SK-N-SH (cell line): ENCODE results near the gene AUP1. TPM values are rescaled to one million over a fixed set of nuclear protein-coding genes. Genes with fewer than 3 reads are reported as not detected.

Experiments
- CTCF ChIA-PET: fragments of 300-600, 350-600 bp; formaldehyde crosslinking; extraction: SDS; loops from one replicate; lab custom pipeline; 2021; lab: Yijun Ruan, JAX
- POLR2A ChIA-PET: fragments of 350-600 bp; sonication (Branson Sonifier 250); formaldehyde crosslinking; extraction: SDS; loops from one replicate; lab custom pipeline; 2020; ENCODE audit warnings: antibody characterized with exemption, inconsistent platforms; lab: Yijun Ruan, JAX
- DNase-seq: peaks from one replicate; pipeline ENCODE4 v3.0.0; 2012
- H2AFZ ChIP-seq: fragments of 200-600 bp; sonication (generic); 2 replicates; pipeline ENCODE4 v1.8.1; 2016; ENCODE audit warnings: antibody characterized with exemption, mild to moderate bottlenecking, low read depth
- H3F3A ChIP-seq: fragments of 200-600 bp; sonication (generic); replicated peaks from 2 replicates; pipeline ENCODE3; 2016; ENCODE audit warnings: antibody characterized with exemption, mild to moderate bottlenecking; ENCODE audit not compliant: insufficient read depth
- H3K27ac ChIP-seq, 2 experiments: fragments of 200-500 bp in 1 of 2; fragments of 200-600 bp in 1 of 2; sonication (Bioruptor generic) in 1 of 2; sonication (generic), shearing (Covaris generic) in 1 of 2; 2 replicates each; pipeline versions ENCODE4 v1.5.1 to v1.6.1; 2014 to 2016; ENCODE audit warnings: low read depth in 2 of 2, inconsistent platforms in 1 of 2, low read length in 1 of 2, mild to moderate bottlenecking in 1 of 2, mixed read lengths in 1 of 2
- H3K27me3 ChIP-seq: fragments of 200-600 bp; sonication (generic), shearing (Covaris generic); 2 replicates; pipeline ENCODE4 v1.6.1; 2016; ENCODE audit warnings: mixed run types; ENCODE audit not compliant: insufficient read depth
- H3K36me3 ChIP-seq, 2 experiments: fragments of 200-500 bp in 1 of 2; fragments of 200-600 bp in 1 of 2; sonication (Bioruptor generic) in 1 of 2; sonication (generic) in 1 of 2; replicated peaks in 1 of 2; 2 replicates each; pipeline versions ENCODE3 to v1.5.1; 2014 to 2016; ENCODE audit warnings: low read length in 1 of 2, mild to moderate bottlenecking in 1 of 2; ENCODE audit not compliant: insufficient read depth in 2 of 2, control insufficient read depth in 1 of 2
- H3K4me1 ChIP-seq, 2 experiments: fragments of 200-500 bp in 1 of 2; fragments of 200-600 bp in 1 of 2; sonication (Bioruptor generic) in 1 of 2; sonication (generic), shearing (Covaris generic) in 1 of 2; 2 replicates each; pipeline versions ENCODE4 v1.5.1 to v1.6.1; 2014 to 2016; ENCODE audit warnings: low read depth in 1 of 2, low read length in 1 of 2, mixed run types in 1 of 2; ENCODE audit not compliant: insufficient read depth in 2 of 2, control insufficient read depth in 1 of 2
- H3K4me2 ChIP-seq: fragments of 200-600 bp; sonication (generic), shearing (Covaris generic); 2 replicates; pipeline ENCODE4 v1.6.1; 2017; ENCODE audit warnings: mixed run types
- H3K4me3 ChIP-seq, 2 experiments: fragments of 200-500 bp in 1 of 2; fragments of 200-600 bp in 1 of 2; sonication (Bioruptor generic) in 1 of 2; sonication (generic), shearing (Covaris generic) in 1 of 2; 2 replicates each; pipeline versions ENCODE4 v1.5.1 to v1.8.1; 2014 to 2016; ENCODE audit warnings: low read depth in 2 of 2, inconsistent platforms in 1 of 2, low read length in 1 of 2, mild to moderate bottlenecking in 1 of 2, mixed read lengths in 1 of 2, moderate library complexity in 1 of 2
- H3K79me2 ChIP-seq: fragments of 200-600 bp; sonication (generic); 2 replicates; pipeline ENCODE4 v1.8.1; 2017; ENCODE audit warnings: mild to moderate bottlenecking; ENCODE audit not compliant: insufficient read depth
- H3K9ac ChIP-seq: fragments of 200-600 bp; sonication (generic); 2 replicates; pipeline ENCODE4 v1.6.1; 2017; ENCODE audit warnings: mixed run types
- H3K9me2 ChIP-seq: fragments of 200-600 bp; sonication (generic); 2 replicates; pipeline ENCODE4 v1.6.1; 2017; ENCODE audit warnings: mixed run types
- H3K9me3 ChIP-seq: fragments of 200-600 bp; sonication (generic); 2 replicates; pipeline ENCODE4 v1.6.1; 2017; ENCODE audit warnings: mixed run types, mild to moderate bottlenecking, moderate library complexity
- H4K20me1 ChIP-seq: fragments of 200-600 bp; sonication (generic); 2 replicates; pipeline ENCODE4 v1.6.1; 2017; ENCODE audit warnings: mild to moderate bottlenecking, mixed run types; ENCODE audit not compliant: insufficient read depth
- FOXJ3 ChIP-seq: sonication (generic); formaldehyde crosslinking; IDR thresholded peaks from 2 replicates; pipeline ENCODE4 v1.5.1; 2020; ENCODE audit warnings: mild to moderate bottlenecking, missing genetic modification reagents
- FOXM1 ChIP-seq: IDR thresholded peaks from 2 replicates; pipeline ENCODE4 v1.4.0; 2012; ENCODE audit warnings: low read depth, mild to moderate bottlenecking
- NFIC ChIP-seq: IDR thresholded peaks from 2 replicates; pipeline ENCODE4 v1.4.0; 2012; ENCODE audit warnings: borderline replicate concordance
- POLR2AphosphoS5 ChIP-seq: IDR thresholded peaks from 2 replicates; pipeline ENCODE4 v1.6.1; 2012; ENCODE audit warnings: low read depth, low read length
- RAD21 ChIP-seq: IDR thresholded peaks from 2 replicates; pipeline ENCODE4 v1.6.1; 2012; ENCODE audit warnings: mild to moderate bottlenecking, low read length
- TCF12 ChIP-seq: IDR thresholded peaks from 2 replicates; pipeline ENCODE4 v1.4.0; 2012
- TEAD4 ChIP-seq: IDR thresholded peaks from 2 replicates; pipeline ENCODE4 v1.4.0; 2012; ENCODE audit warnings: mild to moderate bottlenecking, borderline replicate concordance; ENCODE audit not compliant: insufficient read depth
- USF2 ChIP-seq: fragments of 150-350 bp; IDR thresholded peaks from 2 replicates; pipeline ENCODE4 v1.6.1; 2017; ENCODE audit warnings: antibody characterized with exemption, low read length, low read depth, borderline replicate concordance
- YY1 ChIP-seq: IDR thresholded peaks from 2 replicates; pipeline ENCODE4 v1.4.0; 2012; ENCODE audit warnings: low read depth, mild to moderate bottlenecking
- WGBS: methylation state at CpG from one replicate; pipeline ENCODE4 v1.1.6; 2017; ENCODE audit warnings: low lambda C conversion rate; 5-methylcytosine and 5-hydroxymethylcytosine counted together
- polyA plus RNA-seq, 3 experiments: library from polyadenylated mRNA; depleted of rRNA; stranded (reverse); fragments of >200 nt; gene quantifications; 2 replicates each; pipeline ENCODE4 v1.2.3, GENCODE V29; 2012
- TF ChIP-seq, protein P1 (sequence below): fragments of 150-350 bp; IDR thresholded peaks from 2 replicates; pipeline ENCODE4 v1.6.1; 2016; ENCODE audit warnings: mild to moderate bottlenecking, low read depth, low read length
- TF ChIP-seq, protein P2 (sequence below): fragments of 200-600 bp; sonication (generic); IDR thresholded peaks from 2 replicates; pipeline ENCODE4 v1.6.1; 2017; ENCODE audit warnings: antibody characterized with exemption, mild to moderate bottlenecking, moderate library complexity
- TF ChIP-seq, protein P3 (sequence below): IDR thresholded peaks from 2 replicates; pipeline ENCODE4 v1.4.0; 2012; ENCODE audit warnings: low read depth, borderline replicate concordance
- TF ChIP-seq, protein P4 (sequence below): IDR thresholded peaks from 2 replicates; pipeline ENCODE4 v1.4.0; 2012; ENCODE audit warnings: low read depth, borderline replicate concordance

AUP1 gene
- polyA plus RNA-seq, 1 of the 3 experiments (the other 2 are of a cell fraction), result 118 TPM

- WGBS, result 97% methylated on average over 11 of the region's 11 CpGs
- TF ChIP-seq NFIC, result no peak
- TF ChIP-seq RAD21, result no peak
- no peak for TF ChIP-seq POLR2AphosphoS5
- TF ChIP-seq, protein P1, sequence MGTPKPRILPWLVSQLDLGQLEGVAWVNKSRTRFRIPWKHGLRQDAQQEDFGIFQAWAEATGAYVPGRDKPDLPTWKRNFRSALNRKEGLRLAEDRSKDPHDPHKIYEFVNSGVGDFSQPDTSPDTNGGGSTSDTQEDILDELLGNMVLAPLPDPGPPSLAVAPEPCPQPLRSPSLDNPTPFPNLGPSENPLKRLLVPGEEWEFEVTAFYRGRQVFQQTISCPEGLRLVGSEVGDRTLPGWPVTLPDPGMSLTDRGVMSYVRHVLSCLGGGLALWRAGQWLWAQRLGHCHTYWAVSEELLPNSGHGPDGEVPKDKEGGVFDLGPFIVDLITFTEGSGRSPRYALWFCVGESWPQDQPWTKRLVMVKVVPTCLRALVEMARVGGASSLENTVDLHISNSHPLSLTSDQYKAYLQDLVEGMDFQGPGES, result no peak
- TF ChIP-seq TEAD4, result no peak
- TF ChIP-seq FOXJ3 (CRISPR knock-in tag), result no peak
- TF ChIP-seq FOXM1, result no peak
- TF ChIP-seq, protein P2, sequence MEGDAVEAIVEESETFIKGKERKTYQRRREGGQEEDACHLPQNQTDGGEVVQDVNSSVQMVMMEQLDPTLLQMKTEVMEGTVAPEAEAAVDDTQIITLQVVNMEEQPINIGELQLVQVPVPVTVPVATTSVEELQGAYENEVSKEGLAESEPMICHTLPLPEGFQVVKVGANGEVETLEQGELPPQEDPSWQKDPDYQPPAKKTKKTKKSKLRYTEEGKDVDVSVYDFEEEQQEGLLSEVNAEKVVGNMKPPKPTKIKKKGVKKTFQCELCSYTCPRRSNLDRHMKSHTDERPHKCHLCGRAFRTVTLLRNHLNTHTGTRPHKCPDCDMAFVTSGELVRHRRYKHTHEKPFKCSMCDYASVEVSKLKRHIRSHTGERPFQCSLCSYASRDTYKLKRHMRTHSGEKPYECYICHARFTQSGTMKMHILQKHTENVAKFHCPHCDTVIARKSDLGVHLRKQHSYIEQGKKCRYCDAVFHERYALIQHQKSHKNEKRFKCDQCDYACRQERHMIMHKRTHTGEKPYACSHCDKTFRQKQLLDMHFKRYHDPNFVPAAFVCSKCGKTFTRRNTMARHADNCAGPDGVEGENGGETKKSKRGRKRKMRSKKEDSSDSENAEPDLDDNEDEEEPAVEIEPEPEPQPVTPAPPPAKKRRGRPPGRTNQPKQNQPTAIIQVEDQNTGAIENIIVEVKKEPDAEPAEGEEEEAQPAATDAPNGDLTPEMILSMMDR, result no peak
- TF ChIP-seq, protein P3, sequence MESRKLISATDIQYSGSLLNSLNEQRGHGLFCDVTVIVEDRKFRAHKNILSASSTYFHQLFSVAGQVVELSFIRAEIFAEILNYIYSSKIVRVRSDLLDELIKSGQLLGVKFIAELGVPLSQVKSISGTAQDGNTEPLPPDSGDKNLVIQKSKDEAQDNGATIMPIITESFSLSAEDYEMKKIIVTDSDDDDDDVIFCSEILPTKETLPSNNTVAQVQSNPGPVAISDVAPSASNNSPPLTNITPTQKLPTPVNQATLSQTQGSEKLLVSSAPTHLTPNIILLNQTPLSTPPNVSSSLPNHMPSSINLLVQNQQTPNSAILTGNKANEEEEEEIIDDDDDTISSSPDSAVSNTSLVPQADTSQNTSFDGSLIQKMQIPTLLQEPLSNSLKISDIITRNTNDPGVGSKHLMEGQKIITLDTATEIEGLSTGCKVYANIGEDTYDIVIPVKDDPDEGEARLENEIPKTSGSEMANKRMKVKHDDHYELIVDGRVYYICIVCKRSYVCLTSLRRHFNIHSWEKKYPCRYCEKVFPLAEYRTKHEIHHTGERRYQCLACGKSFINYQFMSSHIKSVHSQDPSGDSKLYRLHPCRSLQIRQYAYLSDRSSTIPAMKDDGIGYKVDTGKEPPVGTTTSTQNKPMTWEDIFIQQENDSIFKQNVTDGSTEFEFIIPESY, result no peak
- TF ChIP-seq YY1, result no peak
- no peak for TF ChIP-seq USF2
- no peak for TF ChIP-seq TCF12
- TF ChIP-seq, protein P4, sequence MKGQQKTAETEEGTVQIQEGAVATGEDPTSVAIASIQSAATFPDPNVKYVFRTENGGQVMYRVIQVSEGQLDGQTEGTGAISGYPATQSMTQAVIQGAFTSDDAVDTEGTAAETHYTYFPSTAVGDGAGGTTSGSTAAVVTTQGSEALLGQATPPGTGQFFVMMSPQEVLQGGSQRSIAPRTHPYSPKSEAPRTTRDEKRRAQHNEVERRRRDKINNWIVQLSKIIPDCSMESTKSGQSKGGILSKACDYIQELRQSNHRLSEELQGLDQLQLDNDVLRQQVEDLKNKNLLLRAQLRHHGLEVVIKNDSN, result no peak
- DNase-seq, result no peak
- Histone ChIP-seq H3K4me1 (peaks cover 13 to 23% of the 10 kb centered on the region in 2 experiments), H3K9me2 (no peaks in the 10 kb centered on the region), H3K4me2 (no peak overlapping the region), H4K20me1 (no peaks in the 10 kb centered on the region), H2AFZ (no peak overlapping the region), H3K36me3 (peaks cover 22 to 31% of the 10 kb centered on the region in 2 experiments), H3F3A (peaks cover 2% of the 10 kb centered on the region), H3K4me3 (no peak overlapping the region), H3K27me3 (no peaks in the 10 kb centered on the region), H3K9ac (no peak overlapping the region), H3K9me3 (no peaks in the 10 kb centered on the region), H3K27ac (no peak overlapping the region), H3K79me2 (peaks cover 43% of the 10 kb centered on the region)
- CTCF ChIA-PET, result interaction anchor here (1.0 to 1.8 kb wide), 4 partner anchors 12 to 44 kb away, joined by 3 to 7 read pairs (median 5); partner anchors contain the start of genes CCDC142, PCGF1, TLX2 and TTC31
- POLR2A ChIA-PET, result interaction anchor here (0.7 to 1.3 kb wide), 4 partner anchors 9 to 18 kb away, joined by 3 to 5 read pairs (median 3); partner anchors contain the start of gene TLX2
Observed at GRCh38 chr2:74526649-74527230, 2.8 kb downstream of the AUP1 start.
